Vagina (tissue), 2 donors: ENCODE measurements around the gene TBX3.

Source experiments
- CTCF ChIP-seq, 3 experiments: fragments of 450-650 bp in 2 of 3; fragments of 200-600 bp in 1 of 3; sonication (generic) in 1 of 3; IDR thresholded peaks; one replicate each; pipeline ENCODE4 v1.5.1; 2017 to 2019; ENCODE audit warnings: antibody characterized with exemption in 3 of 3, mild to moderate bottlenecking in 2 of 3, moderate library complexity in 2 of 3
- POLR2A ChIP-seq, 2 donors: fragments of 450-650 bp; IDR thresholded peaks; one replicate each; pipeline ENCODE4 v1.6.1; 2017; ENCODE audit warnings: antibody characterized with exemption in 2 of 2, mild to moderate bottlenecking in 2 of 2, moderate library complexity in 2 of 2
- POLR2AphosphoS5 ChIP-seq, 2 donors: sonication (generic); formaldehyde crosslinking; IDR thresholded peaks; one replicate each; pipeline ENCODE4 v1.9.0; 2017; ENCODE audit warnings: antibody characterized with exemption in 2 of 2, mild to moderate bottlenecking in 2 of 2, low read depth in 1 of 2; ENCODE audit not compliant: insufficient read depth in 1 of 2

GRCh38 chr12:114628199-114628598 is 55.8 kb downstream of the TBX3 start:
- TF ChIP-seq POLR2A (IDR thresholded peaks at IDR 0.05) (no peak), CTCF (IDR thresholded peaks at IDR 0.05) (no peak), POLR2AphosphoS5 (IDR thresholded peaks at IDR 0.05; ENCODE audit: insufficient read depth in 1 of 2, low read depth in 1 of 2) (no peak)
